Measurements from ENCODE around the gene PPFIA2.

Gene PPFIA2

DNA sequence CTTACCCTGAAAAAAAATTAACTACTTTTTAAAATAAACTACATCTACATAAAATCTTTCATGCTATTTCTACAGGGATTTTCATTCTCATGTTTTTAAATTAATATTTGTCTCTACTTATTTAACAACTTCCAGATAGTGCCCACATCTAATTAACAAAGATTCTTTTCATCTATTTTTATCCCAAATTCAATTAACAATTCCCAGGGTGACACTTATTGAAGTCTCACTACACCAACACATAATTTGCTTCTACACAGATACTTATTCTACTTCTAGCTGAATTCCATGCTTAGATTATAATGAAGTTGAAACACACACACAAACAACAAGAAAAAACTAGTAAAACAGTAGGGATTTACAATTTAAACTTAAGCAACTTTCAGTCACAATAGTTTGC, 344.7 kb downstream of the PPFIA2 start:
- Histone ChIP-seq H3K9me3 (ENCODE audit: low read length) (no peaks in the 10 kb centered on the region), H3K4me3 (ENCODE audit: low read depth, low read length, poor library complexity, severe bottlenecking) (no peak overlapping the region), H3K9me2 (ENCODE audit: low read depth, low read length) (no peaks in the 10 kb centered on the region), H2AFZ (ENCODE audit: low read length) (no peak overlapping the region), H3K79me2 (ENCODE audit: insufficient read depth, low read length) (no peaks in the 10 kb centered on the region), H3K4me2 (ENCODE audit: low read length) (no peak overlapping the region), H3K9ac (ENCODE audit: low read length) (no peak overlapping the region), H3K27me3 (ENCODE audit: insufficient read depth, low read length) (no peaks in the 10 kb centered on the region), H4K20me1 (ENCODE audit: insufficient read depth, low read length) (no peaks in the 10 kb centered on the region), H3K4me1 (ENCODE audit: insufficient read depth, low read length, severe bottlenecking) (no peaks in the 10 kb centered on the region), H3K36me3 (ENCODE audit: insufficient read depth, low read length) (no peaks in the 10 kb centered on the region), H3K27ac (ENCODE audit: low read depth, low read length, poor library complexity, severe bottlenecking) (no peak overlapping the region), H3F3A (ENCODE audit: insufficient read depth, low read length) (no peaks in the 10 kb centered on the region)
- no peak for TF ChIP-seq CTCF (IDR thresholded peaks at IDR 0.05; ENCODE audit: low read length)

- Histone ChIP-seq H3K9me3 (ENCODE audit: low read length) (no peaks in the 10 kb centered on the region), H3K4me2 (ENCODE audit: low read length) (no peak overlapping the region), H3F3A (ENCODE audit: insufficient read depth, low read length) (no peaks in the 10 kb centered on the region), H3K27me3 (ENCODE audit: insufficient read depth, low read length) (no peaks in the 10 kb centered on the region), H3K9ac (ENCODE audit: low read length) (no peak overlapping the region), H2AFZ (ENCODE audit: low read length) (no peak overlapping the region), H3K4me1 (ENCODE audit: insufficient read depth, low read length, severe bottlenecking) (no peaks in the 10 kb centered on the region), H4K20me1 (ENCODE audit: insufficient read depth, low read length) (no peaks in the 10 kb centered on the region), H3K9me2 (ENCODE audit: low read depth, low read length) (no peaks in the 10 kb centered on the region), H3K4me3 (ENCODE audit: low read depth, low read length, poor library complexity, severe bottlenecking) (no peak overlapping the region), H3K27ac (ENCODE audit: low read depth, low read length, poor library complexity, severe bottlenecking) (no peak overlapping the region), H3K79me2 (ENCODE audit: insufficient read depth, low read length) (no peaks in the 10 kb centered on the region), H3K36me3 (ENCODE audit: insufficient read depth, low read length) (no peaks in the 10 kb centered on the region)
- TF ChIP-seq CTCF (IDR thresholded peaks at IDR 0.05; ENCODE audit: low read length) (no peak), EZH2 (IDR thresholded peaks at IDR 0.05; ENCODE audit: borderline replicate concordance, low read length) (no peak)
Measured at GRCh38 chr12:81412940-81413339, 346.2 kb downstream of the PPFIA2 start.

DNA sequence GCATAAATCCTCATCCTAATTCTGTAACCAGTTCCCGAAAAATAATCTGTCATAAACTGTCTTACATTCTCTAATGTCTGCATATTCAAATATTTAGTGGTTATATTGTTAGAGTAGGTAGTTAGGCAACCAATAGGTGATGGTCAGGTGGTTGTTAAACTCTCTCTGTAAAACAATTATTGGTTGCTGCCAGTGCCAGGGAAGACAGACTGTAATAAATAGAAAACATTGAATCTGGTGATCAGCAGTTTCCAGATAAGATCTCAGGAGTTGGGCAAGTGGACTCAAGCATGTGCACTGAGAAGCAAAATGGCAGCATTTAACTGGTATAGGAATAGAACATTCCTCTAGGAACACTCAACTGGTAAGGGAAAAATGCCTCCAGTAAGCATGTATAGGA, 355.8 kb downstream of the PPFIA2 start:
- H3K9ac ChIP-seq (ENCODE audit: low read length) = no peak overlapping the region
- H3K36me3 ChIP-seq (ENCODE audit: insufficient read depth, low read length) = no peaks in the 10 kb centered on the region
- H3K9me3 ChIP-seq (ENCODE audit: low read length) = no peaks in the 10 kb centered on the region
- no peaks in the 10 kb centered on the region for H3K79me2 ChIP-seq (ENCODE audit: insufficient read depth, low read length)
- H2AFZ ChIP-seq (ENCODE audit: low read length) = no peak overlapping the region
- H3K27me3 ChIP-seq (ENCODE audit: insufficient read depth, low read length) = no peaks in the 10 kb centered on the region
- TF ChIP-seq EZH2 (IDR thresholded peaks at IDR 0.05; ENCODE audit: borderline replicate concordance, low read length) (no peak), CTCF (IDR thresholded peaks at IDR 0.05; ENCODE audit: low read length) (no peak)
- H3K4me2 ChIP-seq (ENCODE audit: low read length) = no peak overlapping the region
- H3K27ac ChIP-seq (ENCODE audit: low read depth, low read length, poor library complexity, severe bottlenecking) = no peak overlapping the region
- H3K9me2 ChIP-seq (ENCODE audit: low read depth, low read length) = no peaks in the 10 kb centered on the region
- no peaks in the 10 kb centered on the region for H3F3A ChIP-seq (ENCODE audit: insufficient read depth, low read length)
- no peaks in the 10 kb centered on the region for H4K20me1 ChIP-seq (ENCODE audit: insufficient read depth, low read length)
- H3K4me1 ChIP-seq (ENCODE audit: insufficient read depth, low read length, severe bottlenecking) = no peaks in the 10 kb centered on the region
- H3K4me3 ChIP-seq (ENCODE audit: low read depth, low read length, poor library complexity, severe bottlenecking) = no peak overlapping the region
